ENCODE data around the gene TMEM25. TPM values are rescaled to one million over a fixed set of nuclear protein-coding genes. Genes with fewer than 3 reads are reported as not detected.

TMEM25 gene
- total and polyA plus RNA-seq, 2 of the 13 experiments (the other 11 are each of a cell fraction or from before 2014, with no cell fraction given), result 7.5 to 17.2 TPM

- TF ChIP-seq ZNF263 (CRISPR knock-in tag; IDR thresholded peaks at IDR 0.05), result no peak
- peak; percentile 87 for TF ChIP-seq KMT2B (CRISPR knock-in tag; IDR thresholded peaks at IDR 0.05)
- TF ChIP-seq UBTF (CRISPR knock-in tag; IDR thresholded peaks at IDR 0.05), result peak; percentile 81; the same call in 1 of the 2 replicates
- TF ChIP-seq SP140L (CRISPR knock-in tag; IDR thresholded peaks at IDR 0.05; ENCODE audit: borderline replicate concordance), result no peak
- TF ChIP-seq BORCS8-MEF2B (CRISPR knock-in tag; IDR thresholded peaks at IDR 0.05), result peak; percentile 31
- peak; percentile 35; the same call in 1 of the 2 replicates for TF ChIP-seq ZBTB2 (CRISPR knock-in tag; IDR thresholded peaks at IDR 0.05; ENCODE audit: low read depth)
- TF ChIP-seq HOXD1 (CRISPR knock-in tag; IDR thresholded peaks at IDR 0.05), result no peak
- no peak for TF ChIP-seq ARNT (IDR thresholded peaks at IDR 0.05)
- 0 out of 2 replicates have a peak, but pooled peaks have one; percentile 8 for TF ChIP-seq FOXO1 (CRISPR knock-in tag; IDR thresholded peaks at IDR 0.05)
- TF ChIP-seq E2F1 (CRISPR knock-in tag; IDR thresholded peaks at IDR 0.05), result no peak
- TF ChIP-seq HDAC2 (CRISPR knock-in tag; IDR thresholded peaks at IDR 0.05), result no peak; the same call in 1 of the 2 replicates
- TF ChIP-seq PAX8 (CRISPR knock-in tag; IDR thresholded peaks at IDR 0.05; ENCODE audit: borderline replicate concordance), result no peak
- peak; percentile 38; the same call in 1 of the 2 replicates for TF ChIP-seq PRMT3 (CRISPR knock-in tag; IDR thresholded peaks at IDR 0.05; ENCODE audit: borderline replicate concordance, low read depth)
- TF ChIP-seq MYNN (CRISPR knock-in tag; IDR thresholded peaks at IDR 0.05; ENCODE audit: low read depth), result 0 out of 2 replicates have a peak, but pooled peaks have one; percentile 73
- TF ChIP-seq TAF1 (CRISPR knock-in tag; IDR thresholded peaks at IDR 0.05), result peak; percentile 55; the same call in 1 of the 2 replicates
- peak; percentile 26; the same call in 1 of the 2 replicates for TF ChIP-seq WIZ (CRISPR knock-in tag; IDR thresholded peaks at IDR 0.05)
- TF ChIP-seq ZFY (CRISPR knock-in tag; IDR thresholded peaks at IDR 0.05), result peak; percentile 94
- TF ChIP-seq ZFP36L2 (CRISPR knock-in tag; IDR thresholded peaks at IDR 0.05), result no peak
- 0 out of 2 replicates have a peak, but pooled peaks have one; percentile 37 for TF ChIP-seq SNAPC2 (CRISPR knock-in tag; IDR thresholded peaks at IDR 0.05)
- TF ChIP-seq ZNF510 (CRISPR knock-in tag; IDR thresholded peaks at IDR 0.05; ENCODE audit: low read depth), result no peak
- TF ChIP-seq KLF9 (CRISPR knock-in tag; IDR thresholded peaks at IDR 0.05; ENCODE audit: low read depth), result no peak
- no peak for TF ChIP-seq FOXP4 (CRISPR knock-in tag; IDR thresholded peaks at IDR 0.05)
- TF ChIP-seq SMAD9 (CRISPR knock-in tag; IDR thresholded peaks at IDR 0.05), result no peak
- TF ChIP-seq CHD2 (IDR thresholded peaks at IDR 0.05; ENCODE audit: low read depth, low read length), result no peak
These were observed at the start of gene TMEM25 (continued) for GRCh38 chr11:118530683-118531596.

All from HepG2 (cell line).